Breast epithelium (tissue), 4 donors: ENCODE results near the gene SLC29A2. TPM values are rescaled to one million over a fixed set of nuclear protein-coding genes. Genes with fewer than 3 reads are reported as not detected.

Experiments used
- DNase-seq, 2 donors: peaks; one replicate each; pipeline ENCODE4 v3.0.0-alpha.2; 2019; ENCODE audit warnings: low spot score in 2 of 2
- H3K27ac ChIP-seq, 2 donors: fragments of 200-600 bp; sonication (generic) in 1 of 2; one replicate each; pipeline ENCODE4 v1.5.1; 2016 to 2019; ENCODE audit warnings: mild to moderate bottlenecking in 1 of 2
- H3K27me3 ChIP-seq, 2 donors: fragments of 200-600 bp; sonication (generic) in 1 of 2; one replicate each; pipeline versions ENCODE4 v1.5.1 to v1.6.0; 2017 to 2019; ENCODE audit warnings: control low read depth in 1 of 2, mild to moderate bottlenecking in 1 of 2
- H3K36me3 ChIP-seq: fragments of 200-600 bp; one replicate; pipeline ENCODE4 v1.5.1; 2019
- H3K4me1 ChIP-seq, 2 donors: fragments of 200-600 bp; sonication (generic); one replicate each; pipeline ENCODE4 v1.5.1; 2016 to 2019; ENCODE audit warnings: control low read depth in 1 of 2
- H3K4me3 ChIP-seq, 3 donors: fragments of 200-600 bp; sonication (generic); 1 replicate in 2 of 3; 2 replicates in 1 of 3; pipeline ENCODE4 v1.5.1; 2016 to 2019; ENCODE audit warnings: mild to moderate bottlenecking in 3 of 3, moderate library complexity in 2 of 3
- H3K9me3 ChIP-seq, 2 donors: fragments of 200-600 bp; sonication (generic) in 1 of 2; one replicate each; pipeline ENCODE4 v1.5.1; 2016 to 2019; ENCODE audit warnings: control low read depth in 1 of 2
- CTCF ChIP-seq, 3 donors: fragments of 450-650 bp; IDR thresholded peaks; one replicate each; pipeline ENCODE4 v1.5.1; 2016 to 2017; ENCODE audit warnings: antibody characterized with exemption in 3 of 3, mild to moderate bottlenecking in 3 of 3, moderate library complexity in 3 of 3
- POLR2A ChIP-seq: fragments of 450-650 bp; IDR thresholded peaks from one replicate; pipeline ENCODE4 v1.6.1; 2016; ENCODE audit warnings: antibody characterized with exemption, mild to moderate bottlenecking, moderate library complexity
- POLR2AphosphoS5 ChIP-seq, 3 donors: sonication (generic); formaldehyde crosslinking; IDR thresholded peaks; one replicate each; pipeline ENCODE4 v1.6.1; 2017; ENCODE audit warnings: antibody characterized with exemption in 3 of 3
- intact Hi-C: fragments of 100-400 bp; cut with DNase I; formaldehyde crosslinking; loops from one replicate; pipeline ENCODE4 v1.15.1; 2023; ENCODE audit warnings: low total_unique reads
- total RNA-seq, 3 donors: library from RNA; depleted of rRNA; stranded (reverse); fragments of >200 nt; gene quantifications; one replicate each; pipeline ENCODE4 v1.1.0, GENCODE V29; 2016

The SLC29A2 gene
- total RNA-seq, 3 donors from 2014 or later, result 4.9 to 7.5 (median 6.4) TPM

GRCh38 chr11:66339686-66340483, 31.7 kb downstream of the SLC29A2 start:
- Histone ChIP-seq H3K27ac (no peak overlapping the region), H3K9me3 (no peaks in the 10 kb centered on the region), H3K27me3 (no peaks in the 10 kb centered on the region), H3K36me3 (peaks cover 10% of the 10 kb centered on the region), H3K4me3 (no peak overlapping the region), H3K4me1 (peaks cover 5 to 12% of the 10 kb centered on the region in 2 donors)
- TF ChIP-seq POLR2AphosphoS5 (IDR thresholded peaks at IDR 0.05) (no peak), POLR2A (no peak), CTCF (IDR thresholded peaks at IDR 0.05) (no peak)
- DNase-seq, result no peak
- intact Hi-C loops, result no loop called here

DNA sequence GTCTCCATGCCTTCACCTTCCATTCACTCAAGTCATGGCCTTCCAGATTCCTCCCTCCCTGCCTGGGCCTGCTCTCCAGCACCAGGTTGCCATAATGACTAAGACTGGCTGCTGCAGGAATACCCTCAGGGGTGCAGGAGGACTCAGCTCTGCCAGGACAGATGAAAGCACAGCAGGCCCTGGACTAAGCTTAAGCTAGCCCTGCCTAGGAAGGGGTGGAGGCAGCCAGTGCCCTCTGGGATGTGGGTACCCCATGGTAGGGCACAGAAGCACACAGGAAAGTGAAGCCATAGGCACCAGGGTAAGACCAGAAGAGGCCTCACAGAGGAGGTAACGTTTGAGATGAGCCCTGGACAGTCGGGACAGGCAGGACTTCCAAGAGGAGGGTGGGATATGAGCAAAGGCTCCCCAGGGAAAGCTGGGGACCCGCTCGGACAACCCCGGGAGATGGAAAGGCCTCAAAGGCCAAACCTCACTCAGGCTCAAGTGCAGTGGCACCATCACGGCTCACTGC, 32.3 kb downstream of the SLC29A2 start:
- Histone ChIP-seq H3K4me3 (no peak overlapping the region), H3K27me3 (no peaks in the 10 kb centered on the region), H3K36me3 (peaks cover 10% of the 10 kb centered on the region), H3K4me1 (peaks cover 8 to 10% of the 10 kb centered on the region in 2 donors), H3K9me3 (no peaks in the 10 kb centered on the region), H3K27ac (no peak overlapping the region)
- no peak for DNase-seq
- intact Hi-C loops, result no loop called here
- TF ChIP-seq POLR2A, result no peak
- TF ChIP-seq CTCF (IDR thresholded peaks at IDR 0.05), result no peak
- no peak for TF ChIP-seq POLR2AphosphoS5 (IDR thresholded peaks at IDR 0.05)

- Histone ChIP-seq H3K27me3 (no peaks in the 10 kb centered on the region), H3K36me3 (peaks cover 10% of the 10 kb centered on the region), H3K4me1 (peaks cover 3 to 8% of the 10 kb centered on the region in 2 donors), H3K4me3 (no peak overlapping the region), H3K9me3 (no peaks in the 10 kb centered on the region), H3K27ac (peak overlapping the region in 1 of 2 donors; percentile 83)
- DNase-seq, result no peak
- intact Hi-C loops, result no loop called here
- TF ChIP-seq CTCF (IDR thresholded peaks at IDR 0.05) (no peak), POLR2A (no peak), POLR2AphosphoS5 (IDR thresholded peaks at IDR 0.05) (no peak)
Observed at GRCh38 chr11:66338276-66339161, 33.0 kb downstream of the SLC29A2 start.

GRCh38 chr11:66337103-66337899, 34.3 kb downstream of the SLC29A2 start:
- H3K36me3 ChIP-seq, result peaks cover 10% of the 10 kb centered on the region
- no peak for DNase-seq

More at GRCh38 chr11:66337103-66337899, 34.3 kb downstream of the SLC29A2 start:
- peaks cover 0 to 8% of the 10 kb centered on the region in 2 donors for H3K4me1 ChIP-seq
- H3K27ac ChIP-seq, result peak overlapping the region; percentile 66 to 83
- H3K9me3 ChIP-seq, result no peaks in the 10 kb centered on the region
- TF ChIP-seq POLR2A (no peak), CTCF (IDR thresholded peaks at IDR 0.05) (no peak), POLR2AphosphoS5 (IDR thresholded peaks at IDR 0.05) (no peak)
- H3K27me3 ChIP-seq, result no peaks in the 10 kb centered on the region
- H3K4me3 ChIP-seq, result peak overlapping the region in 1 of 3 donors; percentile 33
- intact Hi-C loops, result loop anchor here (1.0 kb wide), 1 partner anchor 81 kb away; no protein-coding TSS in a partner anchor
